CD4-positive, CD25-positive, alpha-beta regulatory T cell (primary cell): ENCODE measurements around the gene ZCCHC4. TPM values are rescaled to one million over a fixed set of nuclear protein-coding genes. Genes with fewer than 3 reads are reported as not detected.

Experiments
- polyA plus RNA-seq, 4 donors: library from polyadenylated mRNA; unstranded; fragments of 300-500 nt; fragmentation: Illumina TruSeq; gene quantifications; one replicate each; pipeline ENCODE4 v1.2.3, GENCODE V29; 2021
- total RNA-seq: library from RNA; stranded (reverse); gene quantifications from one replicate; pipeline ENCODE4 v1.2.3, GENCODE V29; 2022

The ZCCHC4 gene
- total and polyA plus RNA-seq, 5 donors from 2014 or later: 9.5 to 16.5 (median 11.4) TPM

Other genes starting within 250 kb of the ZCCHC4 start
- gene SEPSECS, start 152.3 kb upstream of the ZCCHC4 start, total RNA-seq: 16.7 TPM
- 1 to 10 TPM; 1.8 to 3.9 (median 3.2) TPM for gene SEPSECS, start 152.3 kb upstream of the ZCCHC4 start, polyA plus RNA-seq
- 16.5 TPM for gene PI4K2B, start 78.7 kb upstream of the ZCCHC4 start, total RNA-seq
- 10 to 100 TPM; 12.1 to 19.0 (median 12.9) TPM for gene PI4K2B, start 78.7 kb upstream of the ZCCHC4 start, polyA plus RNA-seq
- 50.0 TPM for gene ANAPC4, start 64.5 kb downstream of the ZCCHC4 start, total RNA-seq
- gene ANAPC4, start 64.5 kb downstream of the ZCCHC4 start, polyA plus RNA-seq: 10 to 100 TPM; 18.5 to 24.6 (median 21.6) TPM